ENCODE results near the gene KRTDAP. TPM values are rescaled to one million over a fixed set of nuclear protein-coding genes. Genes with fewer than 3 reads are reported as not detected.

KRTDAP gene
- total RNA-seq, 1 donor from 2014 or later = 4.8 TPM

GRCh38 chr19:35524181-35524837 is 34.0 kb upstream of the KRTDAP start:
- Mint-ChIP-seq H3K9me3 (ENCODE audit: low read depth) (no peaks in the 10 kb centered on the region), H3K27ac (no peak overlapping the region), H3K27me3 (peaks cover 48% of the 10 kb centered on the region), H3K4me1 (ENCODE audit: low read depth) (peaks cover 5% of the 10 kb centered on the region), H3K36me3 (ENCODE audit: insufficient read depth) (no peaks in the 10 kb centered on the region), H3K4me3 (ENCODE audit: low read depth) (no peak overlapping the region)
- no peak for DNase-seq (ENCODE audit: low spot score, unreplicated experiment)
- no peak for TF ChIP-seq CTCF (IDR thresholded peaks at IDR 0.05; ENCODE audit: unreplicated experiment)

- Mint-ChIP-seq H3K9me3 (ENCODE audit: low read depth) (no peaks in the 10 kb centered on the region), H3K4me3 (ENCODE audit: low read depth) (no peak overlapping the region), H3K4me1 (ENCODE audit: low read depth) (peaks cover 5% of the 10 kb centered on the region), H3K27me3 (peaks cover 39% of the 10 kb centered on the region), H3K27ac (no peak overlapping the region), H3K36me3 (ENCODE audit: insufficient read depth) (no peaks in the 10 kb centered on the region)
- no peak for DNase-seq (ENCODE audit: low spot score, unreplicated experiment)
- TF ChIP-seq CTCF (IDR thresholded peaks at IDR 0.05; ENCODE audit: unreplicated experiment) = no peak
Observed at GRCh38 chr19:35522745-35523327, 32.6 kb upstream of the KRTDAP start.

GRCh38 chr19:35521124-35521743 is 31.0 kb upstream of the KRTDAP start:
- DNase-seq (ENCODE audit: low spot score, unreplicated experiment) = no peak
- Mint-ChIP-seq H3K36me3 (ENCODE audit: insufficient read depth) (no peaks in the 10 kb centered on the region), H3K27ac (peak overlapping the region; percentile 62), H3K27me3 (peaks cover 37% of the 10 kb centered on the region), H3K4me3 (ENCODE audit: low read depth) (no peak overlapping the region), H3K4me1 (ENCODE audit: low read depth) (peaks cover 5% of the 10 kb centered on the region), H3K9me3 (ENCODE audit: low read depth) (no peaks in the 10 kb centered on the region)
- TF ChIP-seq CTCF (IDR thresholded peaks at IDR 0.05; ENCODE audit: unreplicated experiment) = no peak

- H3K27ac Mint-ChIP-seq = no peak overlapping the region
Observed at GRCh38 chr19:35519291-35519690, 29.0 kb upstream of the KRTDAP start.

More at GRCh38 chr19:35519291-35519690, 29.0 kb upstream of the KRTDAP start:
- TF ChIP-seq CTCF (IDR thresholded peaks at IDR 0.05; ENCODE audit: unreplicated experiment) = no peak
- DNase-seq (ENCODE audit: low spot score, unreplicated experiment) = no peak
- Mint-ChIP-seq H3K9me3 (ENCODE audit: low read depth) (no peaks in the 10 kb centered on the region), H3K27me3 (peaks cover 29% of the 10 kb centered on the region), H3K4me1 (ENCODE audit: low read depth) (peaks cover 4% of the 10 kb centered on the region), H3K36me3 (ENCODE audit: insufficient read depth) (no peaks in the 10 kb centered on the region), H3K4me3 (ENCODE audit: low read depth) (no peak overlapping the region)
